GM23338 (cell line): ENCODE measurements around the gene SCYGR2. TPM values are rescaled to one million over a fixed set of nuclear protein-coding genes. Genes with fewer than 3 reads are reported as not detected.

Source experiments
- ATAC-seq: fragments of 200-7000 bp; cut with Tn5 transposase; 3 replicates; pipeline ENCODE4 v1.9.1; 2020
- DNase-seq: peaks from one replicate; pipeline ENCODE4 v3.0.0-alpha.2; 2015; ENCODE audit warnings: low spot score
- H2AFZ ChIP-seq: fragments of 200-600 bp; sonication (generic); 2 replicates; pipeline ENCODE4 v1.8.0; 2016; ENCODE audit warnings: antibody characterized with exemption, mild to moderate bottlenecking, moderate library complexity
- H3F3A ChIP-seq: fragments of 200-600 bp; sonication (generic); replicated peaks from 2 replicates; pipeline ENCODE4 v1.8.0; 2017; ENCODE audit warnings: antibody characterized with exemption, mixed run types, low read depth
- H3K27ac ChIP-seq: fragments of 200-600 bp; sonication (generic); 2 replicates; pipeline ENCODE4 v1.6.1; 2016; ENCODE audit warnings: low read depth
- H3K27me3 ChIP-seq: fragments of 200-600 bp; sonication (generic); 2 replicates; pipeline ENCODE4 v1.8.0; 2016; ENCODE audit warnings: mild to moderate bottlenecking, mixed run types, moderate library complexity; ENCODE audit not compliant: insufficient read depth
- H3K36me3 ChIP-seq: fragments of 200-600 bp; sonication (generic); 2 replicates; pipeline ENCODE4 v1.8.0; 2016; ENCODE audit warnings: mild to moderate bottlenecking; ENCODE audit not compliant: insufficient read depth
- H3K4me1 ChIP-seq: fragments of 200-600 bp; sonication (generic); 2 replicates; pipeline ENCODE4 v1.8.0; 2016; ENCODE audit warnings: mild to moderate bottlenecking, moderate library complexity; ENCODE audit not compliant: insufficient read depth
- H3K4me2 ChIP-seq: fragments of 200-600 bp; sonication (generic); 2 replicates; pipeline ENCODE4 v1.7.1; 2017; ENCODE audit warnings: mixed run types
- H3K4me3 ChIP-seq: fragments of 200-600 bp; sonication (generic); 2 replicates; pipeline ENCODE4 v1.6.1; 2016; ENCODE audit warnings: mixed run types
- H3K79me2 ChIP-seq: fragments of 200-600 bp; sonication (generic); replicated peaks from 2 replicates; pipeline ENCODE4 v1.8.0; 2017; ENCODE audit warnings: mild to moderate bottlenecking; ENCODE audit not compliant: insufficient read depth
- H3K9me2 ChIP-seq: fragments of 200-600 bp; sonication (generic); 2 replicates; pipeline ENCODE4 v1.8.0; 2017; ENCODE audit not compliant: insufficient read depth
- H4K20me1 ChIP-seq: fragments of 200-600 bp; sonication (generic); replicated peaks from 2 replicates; pipeline ENCODE4 v1.8.0; 2017; ENCODE audit warnings: mild to moderate bottlenecking; ENCODE audit not compliant: insufficient read depth
- H3K27ac Mint-ChIP-seq: 2 replicates; pipeline ENCODE4 v1.8.0; 2020; ENCODE audit warnings: inconsistent platforms, mild to moderate bottlenecking, moderate library complexity, mixed read lengths
- H3K27me3 Mint-ChIP-seq: 3 replicates; pipeline ENCODE4 v1.8.0; 2022; ENCODE audit warnings: low read depth, mild to moderate bottlenecking, moderate library complexity, mixed read lengths, inconsistent platforms; ENCODE audit not compliant: insufficient read depth, poor library complexity
- H3K36me3 Mint-ChIP-seq: 3 replicates; pipeline ENCODE4 v1.8.0; 2021; ENCODE audit warnings: low read depth, mild to moderate bottlenecking, inconsistent platforms, moderate library complexity, mixed read lengths
- H3K4me1 Mint-ChIP-seq: 3 replicates; pipeline ENCODE4 v1.8.0; 2020; ENCODE audit warnings: mild to moderate bottlenecking, inconsistent platforms, mixed read lengths
- H3K4me3 Mint-ChIP-seq: 3 replicates; pipeline ENCODE4 v1.8.0; 2021; ENCODE audit warnings: moderate library complexity, mild to moderate bottlenecking, inconsistent platforms, mixed read lengths
- H3K9me3 Mint-ChIP-seq: 3 replicates; pipeline ENCODE4 v1.8.0; 2020; ENCODE audit warnings: moderate library complexity, mild to moderate bottlenecking, inconsistent platforms, mixed read lengths
- CREB1 ChIP-seq: fragments of 250-450 bp; sonication (Bioruptor Pico); IDR thresholded peaks from 2 replicates; pipeline ENCODE4 v1.5.0; 2020; ENCODE audit warnings: low read depth, mild to moderate bottlenecking, moderate library complexity
- EZH2 ChIP-seq: fragments of 200-600 bp; sonication (generic); IDR thresholded peaks from one replicate; pipeline ENCODE4 v1.8.0; 2017; ENCODE audit warnings: antibody characterized with exemption, mild to moderate bottlenecking, low read depth; ENCODE audit not compliant: unreplicated experiment
- EZH2phosphoT487 ChIP-seq: fragments of 200-600 bp; sonication (generic); IDR thresholded peaks from one replicate; pipeline ENCODE4 v1.8.1; 2018; ENCODE audit warnings: antibody characterized with exemption; ENCODE audit not compliant: unreplicated experiment
- JUNB ChIP-seq: IDR thresholded peaks from one replicate; pipeline ENCODE4 v1.6.1; 2016; ENCODE audit warnings: antibody characterized with exemption; ENCODE audit not compliant: unreplicated experiment
- NANOG ChIP-seq: IDR thresholded peaks from 2 replicates; pipeline ENCODE4 v1.6.1; 2016; ENCODE audit warnings: antibody characterized with exemption, borderline replicate concordance
- POLR2AphosphoS5 ChIP-seq: IDR thresholded peaks from 2 replicates; pipeline ENCODE4 v1.6.1; 2016; ENCODE audit warnings: antibody characterized with exemption, low read depth
- ZNF114 ChIP-seq: fragments of 250-450 bp; sonication (Bioruptor Pico); IDR thresholded peaks from 2 replicates; pipeline ENCODE4 v1.5.0; 2020; ENCODE audit warnings: mild to moderate bottlenecking, moderate library complexity
- ZNF331 ChIP-seq: fragments of 250-450 bp; sonication (Bioruptor Pico); IDR thresholded peaks from 2 replicates; pipeline ENCODE4 v1.5.0; 2020; ENCODE audit warnings: low read depth, mild to moderate bottlenecking, moderate library complexity
- polyA plus RNA-seq: library from polyadenylated mRNA; unstranded; fragments of >200 nt; fragmentation: Nextera tagmentation; extraction: Ambion mirVana; gene quantifications from 2 replicates; pipeline ENCODE4 v1.2.1, GENCODE V29; 2016
- total RNA-seq: library from RNA; depleted of rRNA; stranded (reverse); fragments of >200 nt; shearing (Covaris generic); gene quantifications from 2 replicates; pipeline ENCODE4 v1.2.3, GENCODE V29; 2014
- TF ChIP-seq, protein P1 (sequence below): IDR thresholded peaks from 2 replicates; pipeline ENCODE4 v1.6.1; 2016; ENCODE audit warnings: antibody characterized with exemption
- TF ChIP-seq, protein P2 (sequence below): IDR thresholded peaks from one replicate; pipeline ENCODE4 v1.6.1; 2018; ENCODE audit warnings: antibody characterized with exemption; ENCODE audit not compliant: unreplicated experiment
- TF ChIP-seq, protein P3 (sequence below), 2 experiments: fragments of 200-600 bp in 1 of 2; sonication (generic) in 1 of 2; conservative IDR thresholded peaks; 2 replicates each; pipeline versions ENCODE4 v1.5.1 to v1.6.1; 2016 to 2017; ENCODE audit warnings: antibody characterized with exemption in 2 of 2, low read depth in 2 of 2, mild to moderate bottlenecking in 2 of 2, moderate library complexity in 1 of 2

Gene SCYGR2
- total and polyA plus RNA-seq, 2 experiments from 2014 or later, result not detected

GRCh38 chr2:227562581-227562980 is 36.1 kb upstream of the SCYGR2 start (continued):
- TF ChIP-seq, protein P1, sequence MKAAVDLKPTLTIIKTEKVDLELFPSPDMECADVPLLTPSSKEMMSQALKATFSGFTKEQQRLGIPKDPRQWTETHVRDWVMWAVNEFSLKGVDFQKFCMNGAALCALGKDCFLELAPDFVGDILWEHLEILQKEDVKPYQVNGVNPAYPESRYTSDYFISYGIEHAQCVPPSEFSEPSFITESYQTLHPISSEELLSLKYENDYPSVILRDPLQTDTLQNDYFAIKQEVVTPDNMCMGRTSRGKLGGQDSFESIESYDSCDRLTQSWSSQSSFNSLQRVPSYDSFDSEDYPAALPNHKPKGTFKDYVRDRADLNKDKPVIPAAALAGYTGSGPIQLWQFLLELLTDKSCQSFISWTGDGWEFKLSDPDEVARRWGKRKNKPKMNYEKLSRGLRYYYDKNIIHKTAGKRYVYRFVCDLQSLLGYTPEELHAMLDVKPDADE, result no peak
- TF ChIP-seq CREB1 (CRISPR knock-in tag) (no peak), JUNB (no peak), ZNF331 (no peak), NANOG (no peak), POLR2AphosphoS5 (no peak), EZH2phosphoT487 (no peak)

GRCh38 chr2:227565080-227565479 is 33.6 kb upstream of the SCYGR2 start:
- Histone ChIP-seq H3K4me1 (peaks cover 3% of the 10 kb centered on the region; the same call in 1 of the 2 replicates), H3K9me2 (no peaks in the 10 kb centered on the region), H3K27ac (no peak overlapping the region), H3K4me2 (no peak overlapping the region), H3K4me3 (no peak overlapping the region), H3K36me3 (no peaks in the 10 kb centered on the region), H3K79me2 (no peaks in the 10 kb centered on the region), H3K27me3 (no peaks in the 10 kb centered on the region), H2AFZ (no peak overlapping the region), H4K20me1 (no peaks in the 10 kb centered on the region), H3F3A (no peaks in the 10 kb centered on the region)
- Mint-ChIP-seq H3K4me3 (no peak overlapping the region), H3K4me1 (peaks cover 12% of the 10 kb centered on the region; the same call in 2 of the 3 replicates), H3K36me3 (no peaks in the 10 kb centered on the region), H3K9me3 (no peaks in the 10 kb centered on the region), H3K27ac (no peak overlapping the region), H3K27me3 (no peaks in the 10 kb centered on the region)
- ATAC-seq (no peak), DNase-seq (no peak)
- TF ChIP-seq ZNF114 (CRISPR knock-in tag) (no peak), NANOG (no peak), JUNB (no peak), EZH2 (no peak), ZNF331 (no peak), CREB1 (CRISPR knock-in tag) (no peak)
- TF ChIP-seq, protein P2, sequence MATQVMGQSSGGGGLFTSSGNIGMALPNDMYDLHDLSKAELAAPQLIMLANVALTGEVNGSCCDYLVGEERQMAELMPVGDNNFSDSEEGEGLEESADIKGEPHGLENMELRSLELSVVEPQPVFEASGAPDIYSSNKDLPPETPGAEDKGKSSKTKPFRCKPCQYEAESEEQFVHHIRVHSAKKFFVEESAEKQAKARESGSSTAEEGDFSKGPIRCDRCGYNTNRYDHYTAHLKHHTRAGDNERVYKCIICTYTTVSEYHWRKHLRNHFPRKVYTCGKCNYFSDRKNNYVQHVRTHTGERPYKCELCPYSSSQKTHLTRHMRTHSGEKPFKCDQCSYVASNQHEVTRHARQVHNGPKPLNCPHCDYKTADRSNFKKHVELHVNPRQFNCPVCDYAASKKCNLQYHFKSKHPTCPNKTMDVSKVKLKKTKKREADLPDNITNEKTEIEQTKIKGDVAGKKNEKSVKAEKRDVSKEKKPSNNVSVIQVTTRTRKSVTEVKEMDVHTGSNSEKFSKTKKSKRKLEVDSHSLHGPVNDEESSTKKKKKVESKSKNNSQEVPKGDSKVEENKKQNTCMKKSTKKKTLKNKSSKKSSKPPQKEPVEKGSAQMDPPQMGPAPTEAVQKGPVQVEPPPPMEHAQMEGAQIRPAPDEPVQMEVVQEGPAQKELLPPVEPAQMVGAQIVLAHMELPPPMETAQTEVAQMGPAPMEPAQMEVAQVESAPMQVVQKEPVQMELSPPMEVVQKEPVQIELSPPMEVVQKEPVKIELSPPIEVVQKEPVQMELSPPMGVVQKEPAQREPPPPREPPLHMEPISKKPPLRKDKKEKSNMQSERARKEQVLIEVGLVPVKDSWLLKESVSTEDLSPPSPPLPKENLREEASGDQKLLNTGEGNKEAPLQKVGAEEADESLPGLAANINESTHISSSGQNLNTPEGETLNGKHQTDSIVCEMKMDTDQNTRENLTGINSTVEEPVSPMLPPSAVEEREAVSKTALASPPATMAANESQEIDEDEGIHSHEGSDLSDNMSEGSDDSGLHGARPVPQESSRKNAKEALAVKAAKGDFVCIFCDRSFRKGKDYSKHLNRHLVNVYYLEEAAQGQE, result no peak
- TF ChIP-seq, protein P3, sequence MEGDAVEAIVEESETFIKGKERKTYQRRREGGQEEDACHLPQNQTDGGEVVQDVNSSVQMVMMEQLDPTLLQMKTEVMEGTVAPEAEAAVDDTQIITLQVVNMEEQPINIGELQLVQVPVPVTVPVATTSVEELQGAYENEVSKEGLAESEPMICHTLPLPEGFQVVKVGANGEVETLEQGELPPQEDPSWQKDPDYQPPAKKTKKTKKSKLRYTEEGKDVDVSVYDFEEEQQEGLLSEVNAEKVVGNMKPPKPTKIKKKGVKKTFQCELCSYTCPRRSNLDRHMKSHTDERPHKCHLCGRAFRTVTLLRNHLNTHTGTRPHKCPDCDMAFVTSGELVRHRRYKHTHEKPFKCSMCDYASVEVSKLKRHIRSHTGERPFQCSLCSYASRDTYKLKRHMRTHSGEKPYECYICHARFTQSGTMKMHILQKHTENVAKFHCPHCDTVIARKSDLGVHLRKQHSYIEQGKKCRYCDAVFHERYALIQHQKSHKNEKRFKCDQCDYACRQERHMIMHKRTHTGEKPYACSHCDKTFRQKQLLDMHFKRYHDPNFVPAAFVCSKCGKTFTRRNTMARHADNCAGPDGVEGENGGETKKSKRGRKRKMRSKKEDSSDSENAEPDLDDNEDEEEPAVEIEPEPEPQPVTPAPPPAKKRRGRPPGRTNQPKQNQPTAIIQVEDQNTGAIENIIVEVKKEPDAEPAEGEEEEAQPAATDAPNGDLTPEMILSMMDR (conservative IDR thresholded peaks at IDR 0.05; ENCODE audit: low read depth in 2 of 2), result no peak
- TF ChIP-seq, protein P1, result no peak
